Body of pancreas (tissue), 4 donors: Measurements from ENCODE around the gene SSNA1.

Experiments used
- POLR2A ChIP-seq, 3 donors: fragments of 450-650 bp; IDR thresholded peaks; one replicate each; pipeline ENCODE4 v1.6.1; 2016; ENCODE audit warnings: antibody characterized with exemption in 3 of 3, mild to moderate bottlenecking in 2 of 3
- TF ChIP-seq, protein P1 (sequence below), 7 experiments: fragments of 450-650 bp in 4 of 7; fragments of 200-600 bp in 3 of 7; sonication (generic) in 3 of 7; IDR thresholded peaks; one replicate each; pipeline ENCODE4 v1.5.1; 2016 to 2019; ENCODE audit warnings: antibody characterized with exemption in 7 of 7

GRCh38 chr9:137220317-137221094 is 32.0 kb downstream of the SSNA1 start:
- TF ChIP-seq, protein P1, sequence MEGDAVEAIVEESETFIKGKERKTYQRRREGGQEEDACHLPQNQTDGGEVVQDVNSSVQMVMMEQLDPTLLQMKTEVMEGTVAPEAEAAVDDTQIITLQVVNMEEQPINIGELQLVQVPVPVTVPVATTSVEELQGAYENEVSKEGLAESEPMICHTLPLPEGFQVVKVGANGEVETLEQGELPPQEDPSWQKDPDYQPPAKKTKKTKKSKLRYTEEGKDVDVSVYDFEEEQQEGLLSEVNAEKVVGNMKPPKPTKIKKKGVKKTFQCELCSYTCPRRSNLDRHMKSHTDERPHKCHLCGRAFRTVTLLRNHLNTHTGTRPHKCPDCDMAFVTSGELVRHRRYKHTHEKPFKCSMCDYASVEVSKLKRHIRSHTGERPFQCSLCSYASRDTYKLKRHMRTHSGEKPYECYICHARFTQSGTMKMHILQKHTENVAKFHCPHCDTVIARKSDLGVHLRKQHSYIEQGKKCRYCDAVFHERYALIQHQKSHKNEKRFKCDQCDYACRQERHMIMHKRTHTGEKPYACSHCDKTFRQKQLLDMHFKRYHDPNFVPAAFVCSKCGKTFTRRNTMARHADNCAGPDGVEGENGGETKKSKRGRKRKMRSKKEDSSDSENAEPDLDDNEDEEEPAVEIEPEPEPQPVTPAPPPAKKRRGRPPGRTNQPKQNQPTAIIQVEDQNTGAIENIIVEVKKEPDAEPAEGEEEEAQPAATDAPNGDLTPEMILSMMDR (IDR thresholded peaks at IDR 0.05) = no peak
- no peak for TF ChIP-seq POLR2A (IDR thresholded peaks at IDR 0.05)
